ENCODE measurements around the gene CARD10.
"Not testable (repeated sequence)": the region's sequence is repeated elsewhere in the genome, so short reads cannot be mapped to it uniquely, and the experiment has no call there.

CARD10 gene

GRCh38 chr22:37529652-37530345 lies 10.6 kb upstream of the CARD10 start:
- no peak for DNase-seq (ENCODE audit: extremely low read depth in 1 of 2, low read depth in 1 of 2)

- DNase-seq (ENCODE audit: extremely low read depth in 1 of 2, low read depth in 1 of 2): not testable (repeated sequence)
Measured at GRCh38 chr22:37527952-37528351, 8.7 kb upstream of the CARD10 start.

- DNase-seq (ENCODE audit: extremely low read depth in 1 of 2, low read depth in 1 of 2): not testable (repeated sequence)
Measured at GRCh38 chr22:37527081-37527752, 8.0 kb upstream of the CARD10 start.

- DNase-seq (ENCODE audit: extremely low read depth in 1 of 2, low read depth in 1 of 2): no peak
Measured at GRCh38 chr22:37526376-37526775, 7.2 kb upstream of the CARD10 start.

GRCh38 chr22:37525746-37526350 lies 6.6 kb upstream of the CARD10 start:
- no peak for DNase-seq (ENCODE audit: extremely low read depth in 1 of 2, low read depth in 1 of 2)

GRCh38 chr22:37525073-37525745 lies 6.0 kb upstream of the CARD10 start:
- no peak for DNase-seq (ENCODE audit: extremely low read depth in 1 of 2, low read depth in 1 of 2)

- no peak for DNase-seq (ENCODE audit: extremely low read depth in 1 of 2, low read depth in 1 of 2)
Measured at GRCh38 chr22:37522482-37522881, 3.3 kb upstream of the CARD10 start.

GRCh38 chr22:37521236-37521739 lies 2.1 kb upstream of the CARD10 start:
- no peak for DNase-seq (ENCODE audit: extremely low read depth in 1 of 2, low read depth in 1 of 2)

- DNase-seq (ENCODE audit: extremely low read depth in 1 of 2, low read depth in 1 of 2): no peak
Measured at GRCh38 chr22:37520776-37521191, 1.6 kb upstream of the CARD10 start.

- no peak for DNase-seq (ENCODE audit: extremely low read depth in 1 of 2, low read depth in 1 of 2)
Measured at GRCh38 chr22:37518509-37519267, 527 bp downstream of the CARD10 start.

GRCh38 chr22:37517826-37518450 lies 1.3 kb downstream of the CARD10 start:
- no peak for DNase-seq (ENCODE audit: extremely low read depth in 1 of 2, low read depth in 1 of 2)

GRCh38 chr22:37516456-37516855 lies 2.8 kb downstream of the CARD10 start:
- DNase-seq (ENCODE audit: extremely low read depth in 1 of 2, low read depth in 1 of 2): no peak

- DNase-seq (ENCODE audit: extremely low read depth in 1 of 2, low read depth in 1 of 2): no peak
Measured at GRCh38 chr22:37515901-37516300, 3.3 kb downstream of the CARD10 start.

GRCh38 chr22:37514526-37515051 lies 4.6 kb downstream of the CARD10 start:
- DNase-seq (ENCODE audit: extremely low read depth in 1 of 2, low read depth in 1 of 2): no peak

GRCh38 chr22:37511395-37512104 lies 7.7 kb downstream of the CARD10 start:
- DNase-seq (ENCODE audit: extremely low read depth in 1 of 2, low read depth in 1 of 2): no peak

GRCh38 chr22:37510091-37510490 lies 9.1 kb downstream of the CARD10 start:
- no peak for DNase-seq (ENCODE audit: extremely low read depth in 1 of 2, low read depth in 1 of 2)

GRCh38 chr22:37509059-37509860 lies 10.0 kb downstream of the CARD10 start:
- DNase-seq (ENCODE audit: extremely low read depth in 1 of 2, low read depth in 1 of 2): no peak

- no peak for DNase-seq (ENCODE audit: extremely low read depth in 1 of 2, low read depth in 1 of 2)
Measured at GRCh38 chr22:37508431-37508992, 10.7 kb downstream of the CARD10 start.
